ENCODE data around the gene C1orf21. TPM values are rescaled to one million over a fixed set of nuclear protein-coding genes. Genes with fewer than 3 reads are reported as not detected.

The C1orf21 gene
- total RNA-seq, 1 donor from 2014 or later = 31.8 TPM

GRCh38 chr1:184506481-184506880 lies 119.7 kb downstream of the C1orf21 start:
- Mint-ChIP-seq H3K27me3 (ENCODE audit: unreplicated experiment) (no peaks in the 10 kb centered on the region), H3K36me3 (ENCODE audit: unreplicated experiment) (peaks cover 10% of the 10 kb centered on the region), H3K4me1 (ENCODE audit: unreplicated experiment) (peaks cover 24% of the 10 kb centered on the region), H3K27ac (ENCODE audit: unreplicated experiment) (no peak overlapping the region), H3K4me3 (ENCODE audit: unreplicated experiment) (no peak overlapping the region), H3K9me3 (ENCODE audit: unreplicated experiment) (no peaks in the 10 kb centered on the region)
- TF ChIP-seq, protein P1, sequence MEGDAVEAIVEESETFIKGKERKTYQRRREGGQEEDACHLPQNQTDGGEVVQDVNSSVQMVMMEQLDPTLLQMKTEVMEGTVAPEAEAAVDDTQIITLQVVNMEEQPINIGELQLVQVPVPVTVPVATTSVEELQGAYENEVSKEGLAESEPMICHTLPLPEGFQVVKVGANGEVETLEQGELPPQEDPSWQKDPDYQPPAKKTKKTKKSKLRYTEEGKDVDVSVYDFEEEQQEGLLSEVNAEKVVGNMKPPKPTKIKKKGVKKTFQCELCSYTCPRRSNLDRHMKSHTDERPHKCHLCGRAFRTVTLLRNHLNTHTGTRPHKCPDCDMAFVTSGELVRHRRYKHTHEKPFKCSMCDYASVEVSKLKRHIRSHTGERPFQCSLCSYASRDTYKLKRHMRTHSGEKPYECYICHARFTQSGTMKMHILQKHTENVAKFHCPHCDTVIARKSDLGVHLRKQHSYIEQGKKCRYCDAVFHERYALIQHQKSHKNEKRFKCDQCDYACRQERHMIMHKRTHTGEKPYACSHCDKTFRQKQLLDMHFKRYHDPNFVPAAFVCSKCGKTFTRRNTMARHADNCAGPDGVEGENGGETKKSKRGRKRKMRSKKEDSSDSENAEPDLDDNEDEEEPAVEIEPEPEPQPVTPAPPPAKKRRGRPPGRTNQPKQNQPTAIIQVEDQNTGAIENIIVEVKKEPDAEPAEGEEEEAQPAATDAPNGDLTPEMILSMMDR (IDR thresholded peaks at IDR 0.05) = no peak
- DNase-seq (ENCODE audit: extremely low spot score, unreplicated experiment) = no peak

DNA sequence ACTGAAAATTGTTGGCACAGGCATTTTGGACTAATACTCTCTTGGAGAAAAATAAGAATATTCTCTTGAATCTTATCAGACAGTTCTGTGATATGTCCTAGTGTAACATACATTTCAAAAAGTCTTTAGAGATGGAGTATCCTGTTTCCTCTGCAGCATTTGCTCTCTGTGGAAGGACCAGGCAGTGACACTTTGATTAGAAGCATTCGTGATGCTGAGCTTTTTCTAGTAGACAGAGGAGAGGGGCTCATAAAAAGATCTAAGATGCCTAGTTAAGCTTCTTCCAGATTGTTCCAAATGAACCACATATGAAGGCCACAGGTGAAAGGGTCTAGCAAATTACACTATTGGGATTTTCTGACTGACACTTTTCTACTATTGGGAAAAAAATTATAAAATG lies 120.3 kb downstream of the C1orf21 start:
- TF ChIP-seq, protein P1 (IDR thresholded peaks at IDR 0.05) = no peak
- H3K9me3 Mint-ChIP-seq (ENCODE audit: unreplicated experiment) = no peaks in the 10 kb centered on the region
- H3K4me3 Mint-ChIP-seq (ENCODE audit: unreplicated experiment) = no peak overlapping the region
- DNase-seq (ENCODE audit: extremely low spot score, unreplicated experiment) = no peak
- peak overlapping the region; percentile 61 for H3K27ac Mint-ChIP-seq (ENCODE audit: unreplicated experiment)
- H3K27me3 Mint-ChIP-seq (ENCODE audit: unreplicated experiment) = no peaks in the 10 kb centered on the region
- H3K36me3 Mint-ChIP-seq (ENCODE audit: unreplicated experiment) = peaks cover 10% of the 10 kb centered on the region
- H3K4me1 Mint-ChIP-seq (ENCODE audit: unreplicated experiment) = peaks cover 24% of the 10 kb centered on the region

GRCh38 chr1:184507604-184508280 lies 120.9 kb downstream of the C1orf21 start:
- H3K4me1 Mint-ChIP-seq (ENCODE audit: unreplicated experiment) = peaks cover 24% of the 10 kb centered on the region
- no peaks in the 10 kb centered on the region for H3K9me3 Mint-ChIP-seq (ENCODE audit: unreplicated experiment)
- H3K36me3 Mint-ChIP-seq (ENCODE audit: unreplicated experiment) = peaks cover 10% of the 10 kb centered on the region
- peak overlapping the region; percentile 79 for H3K27ac Mint-ChIP-seq (ENCODE audit: unreplicated experiment)
- no peak for DNase-seq (ENCODE audit: extremely low spot score, unreplicated experiment)
- no peaks in the 10 kb centered on the region for H3K27me3 Mint-ChIP-seq (ENCODE audit: unreplicated experiment)
- TF ChIP-seq, protein P1 (IDR thresholded peaks at IDR 0.05) = no peak
- H3K4me3 Mint-ChIP-seq (ENCODE audit: unreplicated experiment) = no peak overlapping the region

DNA sequence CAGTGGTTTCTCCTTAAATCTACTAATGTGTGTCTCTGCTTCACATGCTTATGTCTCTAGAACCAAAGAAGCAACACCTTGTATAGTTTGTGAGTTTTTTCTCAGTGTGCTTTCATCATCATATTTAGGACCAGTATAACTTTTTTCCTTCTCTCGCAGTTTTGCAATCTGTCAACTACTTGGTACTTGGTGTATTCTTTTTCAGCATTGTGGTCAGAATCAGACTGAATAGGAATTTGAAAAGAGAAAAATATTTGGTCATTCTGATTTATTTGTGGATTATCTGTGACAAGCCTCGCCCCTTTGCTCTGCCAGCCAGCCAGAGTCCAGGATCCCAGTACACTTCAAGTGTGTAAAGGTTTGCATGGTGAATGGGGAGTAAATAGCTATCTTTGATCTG lies 122.3 kb downstream of the C1orf21 start:
- TF ChIP-seq, protein P1 (IDR thresholded peaks at IDR 0.05) = no peak
- H3K4me1 Mint-ChIP-seq (ENCODE audit: unreplicated experiment) = peaks cover 24% of the 10 kb centered on the region
- DNase-seq (ENCODE audit: extremely low spot score, unreplicated experiment) = no peak
- no peak overlapping the region for H3K4me3 Mint-ChIP-seq (ENCODE audit: unreplicated experiment)
- peak overlapping the region; percentile 18 for H3K27ac Mint-ChIP-seq (ENCODE audit: unreplicated experiment)
- no peaks in the 10 kb centered on the region for H3K27me3 Mint-ChIP-seq (ENCODE audit: unreplicated experiment)
- H3K9me3 Mint-ChIP-seq (ENCODE audit: unreplicated experiment) = no peaks in the 10 kb centered on the region
- peaks cover 10% of the 10 kb centered on the region for H3K36me3 Mint-ChIP-seq (ENCODE audit: unreplicated experiment)

DNA sequence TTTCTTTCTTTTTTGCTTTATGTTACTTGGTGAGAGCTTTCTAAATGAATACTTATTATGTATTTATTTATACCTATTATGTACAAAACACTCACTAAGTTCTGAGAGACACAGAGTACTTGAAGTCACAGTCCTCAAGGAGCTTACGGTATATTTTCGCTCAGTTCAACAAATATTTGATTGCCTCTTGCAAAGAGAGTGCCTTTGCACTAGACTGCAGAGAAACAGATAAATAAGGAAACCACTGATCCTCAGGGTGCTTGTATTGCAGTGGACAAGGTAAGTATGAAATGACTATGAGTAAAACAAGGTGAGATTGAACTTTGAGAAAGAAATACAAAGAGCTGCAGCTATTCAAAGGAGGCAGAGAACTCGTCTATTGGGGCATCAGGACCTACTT lies 123.3 kb downstream of the C1orf21 start:
- Mint-ChIP-seq H3K27me3 (ENCODE audit: unreplicated experiment) (no peaks in the 10 kb centered on the region), H3K36me3 (ENCODE audit: unreplicated experiment) (peaks cover 10% of the 10 kb centered on the region), H3K4me1 (ENCODE audit: unreplicated experiment) (peaks cover 24% of the 10 kb centered on the region), H3K9me3 (ENCODE audit: unreplicated experiment) (no peaks in the 10 kb centered on the region), H3K27ac (ENCODE audit: unreplicated experiment) (no peak overlapping the region), H3K4me3 (ENCODE audit: unreplicated experiment) (no peak overlapping the region)
- TF ChIP-seq, protein P1 (IDR thresholded peaks at IDR 0.05) = no peak
- DNase-seq (ENCODE audit: extremely low spot score, unreplicated experiment) = no peak
